HTR-8/SVneo (cell line): ENCODE results near the gene TBP.

Experiments
- DNase-seq: peaks from one replicate; pipeline ENCODE4 v3.0.0; 2011; ENCODE audit warnings: low spot score, mixed read lengths; ENCODE audit not compliant: insufficient read length
- FAIRE-seq: peaks from 2 replicates; lab custom pipeline; 2011; peaks lifted over from hg19 to GRCh38; lab: Jason Lieb, UNC

Gene TBP

DNA sequence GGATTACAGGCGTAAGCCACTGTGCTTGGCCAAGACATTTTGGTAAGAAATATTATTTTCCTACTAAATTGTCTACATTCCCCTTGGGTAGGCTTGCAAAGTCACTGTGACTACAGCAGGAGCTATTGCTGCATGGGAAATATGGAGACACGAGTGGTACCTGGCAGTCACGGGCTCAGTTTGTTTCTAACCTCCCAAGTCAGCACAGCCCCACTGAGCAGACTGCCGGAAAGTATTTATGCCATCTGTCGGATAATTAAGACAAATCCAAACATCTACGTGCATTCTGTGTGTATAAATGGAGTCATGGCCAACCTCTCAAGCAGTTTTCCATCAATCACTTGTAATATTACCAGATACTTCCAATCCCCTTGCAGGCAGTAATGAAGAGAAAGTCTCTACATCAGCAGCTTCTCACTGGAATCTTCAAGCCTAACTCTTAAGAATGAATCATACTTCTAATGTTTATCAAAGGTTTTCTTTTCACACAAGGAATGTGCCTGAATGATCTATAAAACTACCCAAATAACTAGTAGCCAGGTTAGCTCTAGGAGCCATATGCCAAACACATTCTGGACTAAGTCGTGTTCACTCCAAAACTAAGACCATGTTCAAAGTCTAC is 21.2 kb upstream of the TBP start:
- FAIRE-seq: no peak
- DNase-seq: no peak

DNA sequence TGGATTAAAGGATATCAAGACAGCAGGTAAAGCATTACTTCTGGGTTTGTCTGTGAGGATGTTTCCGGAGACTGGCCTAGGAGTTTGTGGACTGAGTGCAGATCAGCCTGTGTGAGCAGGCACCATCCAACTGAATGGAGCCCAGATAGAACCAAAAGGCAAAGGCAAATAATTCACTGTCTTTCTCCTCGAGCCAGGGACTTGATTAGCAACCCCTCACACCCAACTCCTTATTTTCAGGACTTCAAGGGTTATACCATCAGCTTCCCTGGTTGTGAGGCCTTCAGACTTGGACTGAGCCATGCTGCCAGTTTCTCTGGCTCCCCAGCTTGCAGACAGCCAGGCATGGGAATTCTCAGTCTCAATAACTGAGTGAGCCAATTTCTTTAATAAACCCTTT is 20.4 kb upstream of the TBP start:
- DNase-seq (no peak), FAIRE-seq (no peak)

DNA sequence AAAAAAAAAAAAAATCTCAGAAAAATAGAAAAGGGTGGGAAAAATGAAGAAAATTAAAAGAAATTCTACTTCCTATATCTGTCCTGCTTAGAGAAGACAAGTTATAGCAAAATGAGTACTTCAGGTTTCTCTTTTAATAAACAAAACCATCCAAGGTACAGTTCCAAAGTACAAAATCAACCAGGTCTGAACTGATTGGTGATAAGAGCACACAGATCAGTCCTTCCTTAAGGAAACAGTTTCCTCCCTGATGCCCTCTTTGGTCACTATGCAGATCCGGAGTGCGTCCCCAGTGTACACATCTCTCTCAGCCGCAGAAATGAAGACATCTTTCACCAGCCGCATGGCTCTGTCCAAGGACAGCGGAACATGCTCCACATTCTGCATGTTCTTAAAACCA is 19.2 kb upstream of the TBP start:
- DNase-seq: no peak
- no peak for FAIRE-seq

DNA sequence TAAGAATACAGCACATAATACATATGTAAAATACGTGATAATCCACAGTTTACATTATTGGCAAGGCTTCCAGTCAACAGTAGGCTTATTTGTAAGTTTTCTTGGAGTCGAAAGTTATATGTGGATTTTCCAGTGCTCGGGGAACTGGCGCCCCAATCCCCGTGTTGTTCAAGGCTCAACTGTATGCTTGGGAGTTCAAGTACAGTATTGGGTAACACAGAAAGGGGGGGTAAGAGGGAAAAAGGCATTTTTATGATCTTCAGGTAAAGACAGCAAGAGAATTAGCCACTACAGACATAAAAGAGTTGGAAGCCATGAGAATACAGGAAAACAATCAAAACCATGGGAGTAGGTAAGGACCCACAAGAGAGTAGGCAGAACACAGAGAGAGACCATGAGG is 17.5 kb upstream of the TBP start:
- DNase-seq (no peak), FAIRE-seq (no peak)

DNA sequence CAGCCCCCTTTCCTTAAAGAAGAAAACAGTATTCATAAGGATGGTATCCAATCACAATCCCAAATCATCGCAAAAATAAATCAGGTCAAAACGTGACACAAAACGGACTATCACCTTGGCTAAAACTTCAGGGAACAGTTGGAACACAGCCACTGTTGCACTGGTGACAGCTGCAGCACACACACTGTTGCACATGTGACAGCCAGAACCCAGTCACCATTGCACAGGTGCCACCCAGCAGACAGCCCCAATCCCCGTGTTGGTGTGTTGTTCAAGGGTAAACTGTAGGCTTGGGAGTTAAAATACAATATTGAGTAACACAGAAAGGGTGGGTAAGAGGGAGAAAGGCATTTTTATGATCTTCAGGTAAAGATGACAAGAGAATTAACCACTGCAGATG is 16.8 kb upstream of the TBP start:
- FAIRE-seq: peak; percentile 28
- no peak for DNase-seq

DNA sequence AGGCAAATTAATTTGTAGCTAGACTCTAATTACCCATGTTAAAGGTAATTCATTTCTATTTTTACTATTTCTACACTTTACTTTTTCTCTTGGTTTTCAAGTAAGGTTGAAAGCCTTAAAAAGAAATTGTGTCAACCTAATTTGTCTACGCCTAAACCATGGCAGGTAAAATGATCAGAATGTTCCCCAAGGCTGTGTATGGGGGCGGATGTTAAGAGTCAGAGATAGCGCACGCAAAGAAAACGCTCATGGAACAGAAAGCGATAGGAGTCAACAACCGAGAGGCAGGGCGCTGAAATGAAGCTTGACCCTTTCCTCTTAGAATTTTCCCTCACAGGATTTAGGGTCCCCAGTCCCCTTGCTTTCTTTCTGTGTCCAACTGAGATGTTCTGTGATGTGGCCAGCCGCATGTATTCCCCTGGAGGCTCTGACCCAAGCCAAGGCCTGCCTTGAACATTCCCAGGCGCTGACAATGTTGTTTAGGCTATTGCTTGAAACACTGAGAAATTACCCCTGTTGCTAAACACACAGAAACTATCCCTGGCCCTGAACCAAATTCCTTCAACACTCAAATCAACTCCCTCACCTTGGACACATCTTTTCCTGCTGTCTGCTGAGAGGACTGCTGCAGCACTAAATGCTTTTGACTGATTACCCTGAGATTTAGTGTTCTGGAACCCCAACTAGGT is 12.0 kb upstream of the TBP start:
- FAIRE-seq (no peak), DNase-seq (no peak)

DNA sequence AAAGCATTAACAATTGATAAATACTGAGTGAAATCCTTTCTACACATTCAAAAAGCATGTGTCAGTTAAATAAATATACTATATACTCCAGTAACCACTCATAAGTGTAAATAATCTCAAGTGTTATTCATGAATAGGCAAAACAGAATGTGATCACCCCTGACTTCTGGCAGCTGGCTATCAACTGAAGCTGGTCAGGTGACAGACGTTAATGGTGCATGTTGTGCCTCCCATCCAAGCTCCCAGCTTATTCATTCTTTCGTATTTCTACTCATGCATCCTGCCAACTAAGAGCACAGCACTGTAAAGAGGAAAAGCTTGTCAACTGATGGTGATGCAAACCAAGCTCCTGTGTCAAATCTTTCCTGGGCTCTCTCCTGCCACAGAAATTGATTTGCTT is 8.8 kb upstream of the TBP start:
- no peak for FAIRE-seq
- DNase-seq: no peak

DNA sequence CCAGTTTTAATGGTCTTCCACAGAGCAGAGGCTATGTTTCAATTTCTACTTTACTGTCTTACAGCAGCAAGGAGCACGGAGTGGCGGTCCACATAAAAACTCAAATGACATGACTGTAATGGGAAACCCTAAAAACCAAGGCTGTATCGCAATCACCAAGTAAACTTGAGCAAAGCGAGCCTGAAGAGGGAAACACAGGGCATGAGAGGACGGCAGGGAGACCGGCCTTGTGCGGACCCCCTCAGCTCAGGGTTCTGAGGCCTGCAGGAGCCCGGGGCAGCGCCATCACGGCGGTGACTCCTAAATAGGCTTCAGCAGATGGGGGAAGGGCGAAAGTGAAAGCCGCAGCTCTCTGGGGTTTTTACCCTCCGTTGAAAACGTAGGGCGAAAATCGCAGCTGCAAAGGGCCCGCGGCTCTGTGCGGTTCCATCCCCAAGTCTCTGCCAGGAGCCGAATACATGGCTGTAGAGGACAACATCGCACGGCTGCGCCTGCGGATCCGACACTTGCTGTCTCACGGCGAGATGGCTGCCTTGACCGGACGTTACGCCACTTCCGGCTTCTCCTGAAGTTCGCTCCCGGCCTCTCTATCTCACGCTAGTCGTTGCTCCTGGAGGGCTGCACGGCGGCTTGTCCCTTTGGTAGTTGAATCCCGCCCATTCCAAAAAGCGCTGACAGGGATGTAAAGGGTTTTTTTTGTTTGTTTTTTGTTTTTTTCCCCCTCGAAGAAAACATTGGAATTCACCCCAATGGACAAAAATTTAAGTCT is 1.2 kb upstream of the TBP start, which contains the start of gene PSMB1:
TSS of gene PSMB1 (minus strand) at position 543 of the 769 bp plus-strand sequence. CDS start at position 478, 65 bp downstream.
- FAIRE-seq (no peak), DNase-seq (peak; percentile 71)

DNA sequence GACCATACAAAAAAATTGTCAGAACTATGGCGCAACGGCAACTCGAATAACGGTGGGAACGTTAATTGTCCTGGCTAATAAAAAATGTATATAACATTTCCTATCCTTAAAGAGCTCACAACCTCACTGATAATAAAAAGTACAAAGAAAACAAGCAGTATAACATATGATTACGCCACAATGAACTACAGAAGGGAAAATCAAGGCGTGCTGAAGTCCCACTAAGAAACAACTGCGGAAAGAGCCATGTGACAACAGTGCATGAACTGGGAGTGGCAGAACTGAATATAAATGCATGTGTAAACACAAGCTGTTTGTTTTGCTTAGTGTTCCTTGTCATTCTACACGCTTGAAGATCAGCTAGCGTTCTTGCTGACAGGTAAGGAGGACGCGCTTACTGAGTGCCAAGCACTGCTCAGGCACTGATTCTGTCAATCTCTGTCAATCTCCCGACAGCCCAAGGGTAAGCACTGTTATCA is 596 bp upstream of the TBP start:
- DNase-seq (peak; percentile 14), FAIRE-seq (no peak)

DNA sequence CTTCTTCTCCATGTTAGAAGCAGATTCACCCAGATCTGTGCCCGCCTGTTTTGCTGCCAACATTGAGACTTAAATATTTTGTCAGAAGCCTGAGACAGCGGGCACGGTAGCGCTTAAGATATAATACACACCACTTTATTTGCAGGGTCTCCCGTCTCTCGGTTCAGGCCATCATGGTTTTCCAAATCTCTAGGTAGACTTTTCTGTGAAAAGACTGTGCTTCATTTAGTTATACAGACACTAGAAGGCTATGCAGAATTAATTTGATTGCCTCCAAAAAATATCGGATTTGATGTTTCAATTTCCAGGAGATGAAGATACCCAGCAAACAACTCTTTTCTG is 598 bp downstream of the TBP start:
- FAIRE-seq: no peak
- no peak for DNase-seq

DNA sequence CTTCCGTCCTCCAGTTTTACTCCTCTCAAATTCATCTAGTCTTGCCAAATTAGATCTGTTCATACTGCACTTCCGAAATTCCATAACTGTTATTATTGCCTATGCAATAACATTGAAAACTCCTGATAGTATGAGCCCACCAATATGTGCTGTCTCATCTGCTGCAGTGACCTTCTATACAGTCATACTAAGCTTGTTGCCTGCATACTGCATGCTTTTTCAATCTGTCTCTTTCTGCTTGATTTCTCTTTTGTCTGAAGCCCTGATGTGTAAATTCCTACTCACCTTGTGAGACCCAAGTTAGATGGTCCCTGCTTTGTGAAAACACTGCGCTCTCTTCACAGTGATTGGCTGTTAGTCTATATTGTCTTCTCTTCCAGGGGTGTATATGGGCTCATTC is 1.1 kb downstream of the TBP start:
- no peak for DNase-seq
- no peak for FAIRE-seq

DNA sequence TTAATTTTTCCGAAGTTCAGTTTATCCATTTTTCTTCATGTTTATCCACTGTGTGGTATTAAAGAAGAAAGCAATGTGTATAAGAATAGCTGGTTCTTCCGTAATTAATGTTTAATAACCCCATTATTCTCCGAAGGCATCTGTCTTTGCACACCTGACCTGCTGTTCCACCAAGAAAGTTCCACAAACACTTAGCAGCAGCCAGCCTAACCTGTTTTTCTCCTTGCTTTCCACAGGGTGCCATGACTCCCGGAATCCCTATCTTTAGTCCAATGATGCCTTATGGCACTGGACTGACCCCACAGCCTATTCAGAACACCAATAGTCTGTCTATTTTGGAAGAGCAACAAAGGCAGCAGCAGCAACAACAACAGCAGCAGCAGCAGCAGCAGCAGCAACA is 7.4 kb downstream of the TBP start:
- FAIRE-seq: no peak
- no peak for DNase-seq

DNA sequence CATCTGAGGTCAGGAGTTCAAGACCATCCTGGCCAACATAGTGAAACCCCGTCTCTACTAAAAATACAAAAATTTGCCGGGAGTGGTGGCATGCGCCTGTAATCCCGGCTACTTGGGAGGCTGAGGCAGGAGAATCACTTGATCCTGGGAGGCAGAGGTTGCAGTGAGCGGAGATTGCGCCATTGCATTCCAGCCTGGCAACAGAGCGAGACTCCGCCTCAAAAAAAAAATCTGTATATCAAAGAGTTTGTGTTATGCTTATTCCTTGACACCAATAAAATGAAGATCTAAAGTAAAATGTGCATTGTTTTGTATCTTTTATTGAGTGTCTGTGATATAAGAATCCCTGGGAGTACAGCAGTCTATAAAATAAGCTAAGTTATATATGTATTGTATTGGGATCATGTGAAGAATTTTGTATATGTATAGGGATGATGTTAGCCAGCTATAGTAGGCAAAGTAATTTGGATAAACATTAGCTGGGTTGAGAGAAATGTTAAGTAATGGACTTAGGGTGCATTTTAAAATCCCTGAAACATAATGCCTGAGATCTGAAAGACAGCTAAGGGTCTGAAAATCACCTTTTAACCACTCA is 10.9 kb downstream of the TBP start:
- DNase-seq (no peak), FAIRE-seq (no peak)

DNA sequence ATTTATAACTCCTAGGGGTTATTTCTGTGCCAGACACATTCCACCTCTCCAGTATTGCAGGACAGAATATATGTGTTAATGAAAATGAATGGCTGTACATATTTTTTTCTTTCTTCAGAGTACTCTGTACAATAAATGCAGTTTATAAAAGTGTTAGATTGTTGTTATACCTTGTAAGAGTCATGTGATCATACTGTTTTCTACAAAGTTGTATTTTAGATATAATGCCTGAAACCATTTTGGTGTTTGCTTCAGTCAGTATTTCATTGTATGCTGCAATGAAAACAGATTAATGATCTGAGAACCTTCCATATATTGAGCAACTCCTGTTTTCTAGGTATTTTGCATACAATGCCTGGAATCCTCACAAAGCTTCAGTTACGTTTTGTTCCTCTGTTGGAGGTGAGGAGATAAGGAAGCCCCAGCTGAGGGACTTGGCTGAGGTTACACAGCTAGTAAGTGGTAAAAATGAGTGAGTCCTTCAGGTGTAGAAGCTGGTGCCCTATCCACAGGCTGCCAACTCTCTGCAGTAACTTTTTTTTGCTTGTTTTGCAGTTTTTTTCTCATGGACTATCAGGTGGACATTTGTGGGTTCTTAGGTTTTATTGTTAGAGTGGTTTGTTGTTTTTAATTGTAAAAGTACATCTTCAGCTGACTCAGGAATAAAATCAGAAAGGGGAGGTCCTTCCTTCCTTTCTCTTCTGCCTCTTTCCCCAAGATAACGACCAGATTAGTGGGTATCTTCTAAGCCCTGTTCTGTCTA is 18.7 kb downstream of the TBP start:
- FAIRE-seq: no peak
- DNase-seq: no peak

DNA sequence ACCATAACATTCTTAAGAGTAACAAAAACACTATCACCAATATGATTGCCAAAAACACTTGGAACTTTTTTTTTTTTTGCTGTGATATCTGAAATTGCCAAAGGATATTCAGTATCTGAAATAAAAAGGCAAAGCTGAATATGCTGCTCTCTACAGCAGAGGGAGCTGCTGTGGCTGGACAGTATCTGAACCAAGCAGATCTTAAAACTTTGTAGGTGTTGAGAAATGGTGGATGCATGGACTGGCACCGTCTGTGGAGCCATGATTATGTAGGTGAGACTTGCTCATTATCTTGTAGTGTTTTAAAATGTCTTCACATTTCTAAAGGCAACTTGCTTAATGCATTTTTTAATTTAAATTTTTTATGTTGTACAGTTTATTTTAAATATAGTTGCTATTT is 21.1 kb downstream of the TBP start:
- FAIRE-seq (no peak), DNase-seq (no peak)

DNA sequence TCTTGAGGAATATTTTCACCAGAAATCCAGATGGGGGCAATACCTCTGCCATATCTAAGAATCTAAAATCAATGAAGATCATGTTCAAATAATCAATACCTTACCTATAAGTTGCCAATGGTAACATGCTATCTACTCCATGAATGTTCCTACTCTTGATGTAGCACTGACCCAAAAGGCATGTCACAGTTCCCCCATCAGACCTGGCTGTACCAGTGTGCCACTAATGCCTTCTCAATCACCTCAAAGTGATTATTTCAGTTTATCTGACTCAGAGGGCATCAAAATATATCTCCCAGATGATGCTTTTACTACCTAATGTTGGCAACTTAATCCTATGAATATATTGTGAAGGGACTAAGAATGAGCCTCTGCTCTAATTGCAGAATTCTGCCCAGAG is 24.7 kb downstream of the TBP start:
- DNase-seq: no peak
- FAIRE-seq: no peak

DNA sequence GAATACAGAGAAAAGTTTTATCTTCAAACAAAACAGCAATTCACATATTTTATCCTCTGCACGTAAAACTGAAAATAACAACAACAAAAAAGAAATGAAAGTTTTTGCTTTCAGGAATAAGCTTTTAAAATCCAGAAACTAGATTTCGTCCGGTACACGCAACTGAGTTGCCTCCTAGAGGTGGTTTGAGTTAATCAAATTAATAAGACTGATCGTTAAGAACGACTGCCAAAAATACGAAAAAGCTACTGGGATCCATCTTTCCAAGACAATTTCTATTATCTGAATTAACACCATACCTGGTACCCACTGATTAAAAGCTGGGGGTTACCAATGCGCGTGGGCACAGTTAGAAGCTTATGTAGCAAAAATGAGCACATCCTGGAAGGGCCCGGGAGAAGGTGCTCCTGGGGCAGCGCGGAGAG is 29.6 kb downstream of the TBP start:
- DNase-seq: no peak
- FAIRE-seq: no peak

DNA sequence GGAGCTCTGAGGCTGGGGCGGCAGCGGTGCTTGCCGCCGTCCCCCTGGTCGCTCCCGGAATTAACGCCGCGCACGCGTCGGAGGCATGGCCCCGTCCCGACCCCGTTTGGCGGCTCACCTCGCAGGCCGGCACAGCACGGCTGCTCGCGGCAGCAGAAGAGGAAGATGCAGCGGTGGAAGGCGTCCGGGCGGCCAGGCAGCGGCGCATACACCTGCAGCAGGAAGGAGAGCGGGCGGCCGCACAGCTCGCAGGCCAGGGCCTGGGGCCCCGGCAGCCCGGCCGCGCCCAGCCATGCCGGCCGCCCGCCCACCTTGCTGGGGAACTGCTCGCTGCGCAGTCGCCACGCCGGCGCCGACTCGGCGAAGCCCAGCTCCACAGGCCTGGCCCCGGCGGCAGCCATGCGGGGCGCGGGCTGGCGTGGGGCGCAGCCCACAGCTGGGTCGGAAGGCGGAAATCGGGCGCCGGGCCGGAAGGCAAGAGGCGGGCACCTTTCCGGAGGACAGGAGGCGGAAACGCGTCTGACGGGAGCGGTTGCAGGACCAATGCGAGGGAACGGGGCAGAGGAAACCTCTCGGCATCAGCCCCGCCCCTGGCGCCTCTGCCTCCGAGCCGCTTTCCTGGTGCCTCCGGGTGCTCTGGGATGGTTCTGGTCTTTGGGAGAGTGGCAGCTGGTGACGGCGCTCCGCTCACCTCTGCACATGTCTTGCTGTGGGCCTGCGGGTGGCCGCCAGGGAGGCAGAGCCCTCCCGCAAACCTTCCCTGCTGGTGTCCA is 30.2 kb downstream of the TBP start, which contains the start of gene PDCD2:
TSS of gene PDCD2 (minus strand) at position 457 of the 773 bp plus-strand sequence. CDS start at position 401, 56 bp downstream.
- DNase-seq (peak; percentile 91), FAIRE-seq (no peak)

DNA sequence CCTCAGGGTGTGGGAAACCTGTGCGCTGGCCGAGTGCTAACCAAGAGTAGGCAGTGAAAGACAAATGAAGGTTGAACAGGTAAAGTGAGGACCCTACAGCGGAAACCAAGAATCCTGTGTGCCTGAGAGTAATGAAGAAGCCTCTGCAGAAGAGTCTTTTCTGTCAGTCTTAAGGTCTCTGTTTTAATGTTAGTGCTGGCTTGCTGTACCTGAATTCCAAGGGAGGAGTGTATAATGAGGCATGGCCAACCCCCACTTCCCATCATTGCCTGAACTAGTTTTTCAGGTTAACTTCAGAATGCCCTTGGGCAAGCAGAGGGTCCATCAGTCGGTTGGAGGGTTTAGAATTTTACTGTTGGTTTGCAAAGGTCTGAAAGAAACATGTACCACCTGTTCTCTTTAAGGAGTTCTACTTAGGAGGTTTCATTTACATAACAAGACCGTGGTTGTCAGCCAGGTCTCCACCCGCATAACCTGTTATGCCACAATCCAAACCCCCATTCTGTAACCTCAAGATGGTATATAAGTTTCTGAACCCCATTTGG is 30.9 kb downstream of the TBP start:
- DNase-seq: no peak
- FAIRE-seq: no peak
